Neural cell (in vitro differentiated cells): ENCODE data around the gene TYK2. TPM values are rescaled to one million over a fixed set of nuclear protein-coding genes. Genes with fewer than 3 reads are reported as not detected.

Experiments
- H2AFZ ChIP-seq: fragments of 200-600, 300-800 bp; sonication (generic), shearing (Covaris generic); 2 replicates; pipeline ENCODE4 v1.6.0; 2014; ENCODE audit warnings: low read depth, mild to moderate bottlenecking, antibody characterized with exemption, low read length, moderate library complexity
- H3F3A ChIP-seq: fragments of 200-600 bp; shearing (Covaris generic); 2 replicates; pipeline ENCODE4 v1.6.1; 2016; ENCODE audit warnings: mild to moderate bottlenecking, moderate library complexity, mixed read lengths, antibody characterized with exemption, low read length; ENCODE audit not compliant: insufficient read depth, poor library complexity, severe bottlenecking
- H3K27ac ChIP-seq: fragments of 200-600, 300-800 bp; sonication (generic), shearing (Covaris generic); 2 replicates; pipeline ENCODE4 v1.5.1; 2014; ENCODE audit warnings: mild to moderate bottlenecking, low read length, moderate library complexity
- H3K27me3 ChIP-seq: fragments of 300-800, 200-600 bp; sonication (generic), shearing (Covaris generic); 2 replicates; pipeline ENCODE4 v1.6.0; 2014; ENCODE audit warnings: mild to moderate bottlenecking, low read depth, low read length, moderate library complexity; ENCODE audit not compliant: insufficient read depth
- H3K36me3 ChIP-seq: fragments of 300-800, 200-600 bp; sonication (generic), shearing (Covaris generic); 2 replicates; pipeline ENCODE4 v1.5.1; 2014; ENCODE audit warnings: mild to moderate bottlenecking, antibody characterized with exemption, low read length, moderate library complexity; ENCODE audit not compliant: insufficient read depth
- H3K4me2 ChIP-seq: fragments of 300-800, 200-600 bp; sonication (generic), shearing (Covaris generic); 2 replicates; pipeline ENCODE4 v1.6.0; 2014; ENCODE audit warnings: mild to moderate bottlenecking, low read length
- H3K4me3 ChIP-seq: fragments of 300-800, 200-600 bp; sonication (generic), shearing (Covaris generic); 2 replicates; pipeline ENCODE4 v1.5.1; 2014; ENCODE audit warnings: mild to moderate bottlenecking, low read length, moderate library complexity
- H3K79me2 ChIP-seq: fragments of 200-600 bp; shearing (Covaris generic); replicated peaks from 2 replicates; pipeline ENCODE4 v1.6.0; 2014; ENCODE audit warnings: mild to moderate bottlenecking, low read length, moderate library complexity; ENCODE audit not compliant: insufficient read depth
- H3K9ac ChIP-seq: fragments of 300-800, 200-600 bp; sonication (generic), shearing (Covaris generic); 2 replicates; pipeline ENCODE4 v1.6.1; 2016; ENCODE audit warnings: mild to moderate bottlenecking, low read length, mixed read lengths
- H3K9me2 ChIP-seq: fragments of 200-600 bp; shearing (Covaris generic); 2 replicates; pipeline ENCODE4 v1.6.1; 2016; ENCODE audit warnings: mild to moderate bottlenecking, low read length, mixed read lengths; ENCODE audit not compliant: insufficient read depth
- H3K9me3 ChIP-seq: fragments of 200-600, 300-800 bp; sonication (generic), shearing (Covaris generic); 2 replicates; pipeline ENCODE4 v1.6.1; 2016; ENCODE audit warnings: mild to moderate bottlenecking, mixed run types, low read length, moderate library complexity, mixed read lengths
- H4K20me1 ChIP-seq: fragments of 200-600 bp; shearing (Covaris generic); 2 replicates; pipeline ENCODE4 v1.6.1; 2016; ENCODE audit warnings: mild to moderate bottlenecking, mixed run types; ENCODE audit not compliant: insufficient read depth
- EZH2 ChIP-seq: fragments of 200-600, 300-800 bp; shearing (Covaris generic), sonication (generic); IDR thresholded peaks from 2 replicates; pipeline ENCODE4 v1.6.1; 2014; ENCODE audit warnings: antibody characterized with exemption, low read length, borderline replicate concordance, mild to moderate bottlenecking; ENCODE audit not compliant: insufficient read depth, poor library complexity, severe bottlenecking
- MXI1 ChIP-seq: fragments of 450-650 bp; conservative IDR thresholded peaks from 2 replicates; pipeline ENCODE4 v1.6.1; 2014; ENCODE audit warnings: antibody characterized with exemption, mild to moderate bottlenecking; ENCODE audit not compliant: poor library complexity, severe bottlenecking
- POLR2AphosphoS5 ChIP-seq: IDR thresholded peaks from 2 replicates; pipeline ENCODE4 v1.6.1; 2012
- RAD21 ChIP-seq: fragments of 450-650 bp; conservative IDR thresholded peaks from 2 replicates; pipeline ENCODE4 v1.6.1; 2014; ENCODE audit warnings: antibody characterized with exemption, mild to moderate bottlenecking, moderate library complexity
- SMC3 ChIP-seq: fragments of 450-650 bp; conservative IDR thresholded peaks from 2 replicates; pipeline ENCODE4 v1.6.1; 2014; ENCODE audit warnings: antibody characterized with exemption, mild to moderate bottlenecking, moderate library complexity; ENCODE audit not compliant: poor library complexity
- TAF1 ChIP-seq: IDR thresholded peaks from 2 replicates; pipeline ENCODE4 v1.6.1; 2012; ENCODE audit warnings: low read depth
- polyA plus RNA-seq: library from polyadenylated mRNA; depleted of rRNA; stranded (reverse); fragments of >200 nt; gene quantifications from 2 replicates; pipeline ENCODE4 v1.2.3, GENCODE V29; 2014
- TF ChIP-seq, protein P1 (sequence below): fragments of 450-650 bp; IDR thresholded peaks from 2 replicates; pipeline ENCODE4 v1.5.1; 2014; ENCODE audit warnings: antibody characterized with exemption, mild to moderate bottlenecking, moderate library complexity; ENCODE audit not compliant: poor library complexity, severe bottlenecking
- TF ChIP-seq, protein P2 (sequence below): IDR thresholded peaks from 2 replicates; pipeline ENCODE4 v1.6.1; 2012; ENCODE audit warnings: borderline replicate concordance

The TYK2 gene
- polyA plus RNA-seq, 1 donor from 2014 or later = 95.8 TPM

DNA sequence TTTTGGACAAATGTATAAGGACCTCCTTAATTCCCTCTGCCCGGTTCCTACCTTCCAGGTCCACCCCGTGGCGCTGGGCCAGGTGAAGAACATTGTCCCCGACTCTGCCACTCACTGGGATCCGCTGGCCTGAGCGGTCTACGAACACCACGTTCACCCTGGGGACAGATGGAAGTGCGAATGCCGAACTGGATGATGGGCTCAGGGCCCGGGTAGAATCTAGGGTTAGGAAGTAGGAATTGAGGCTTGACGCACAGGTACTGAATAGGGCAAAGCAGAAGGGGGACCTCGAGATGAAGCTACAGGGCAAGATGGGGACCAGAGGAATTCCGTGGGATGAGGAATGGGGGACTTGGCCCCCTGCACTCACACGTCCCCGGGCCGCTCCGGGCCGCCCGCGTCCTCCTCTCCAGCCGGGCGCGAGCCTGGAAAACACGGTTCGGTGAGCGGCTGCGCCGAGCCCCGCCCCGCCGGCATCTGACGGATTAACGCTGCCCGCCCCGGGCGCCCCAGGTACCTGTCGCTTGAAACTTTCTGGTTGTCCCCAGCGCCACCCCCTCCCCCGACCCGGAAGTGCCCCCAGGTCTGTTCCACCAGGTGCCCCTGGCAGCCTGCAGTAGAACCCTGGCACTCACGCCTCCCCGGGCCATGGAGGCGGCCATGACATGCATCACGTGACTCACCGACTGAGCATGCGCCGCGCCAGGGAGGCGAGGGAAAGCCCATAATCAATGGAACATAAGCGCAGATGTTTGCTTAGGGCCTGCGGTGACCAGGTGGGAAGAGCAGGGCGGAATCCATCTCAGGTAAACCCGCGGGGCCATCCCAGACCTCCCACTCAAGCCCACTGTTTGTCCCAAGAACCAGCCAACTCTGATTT lies 64.8 kb downstream of the TYK2 start, which contains the start of gene FDX2:
Gene FDX2 (minus strand): TSS at position 681 of the 880 bp plus-strand sequence. CDS start 19 bp downstream, at position 662.
- no peaks in the 10 kb centered on the region for H3K36me3 ChIP-seq
- no peaks in the 10 kb centered on the region for H4K20me1 ChIP-seq
- no peaks in the 10 kb centered on the region for H3K9me3 ChIP-seq
- no peaks in the 10 kb centered on the region for H3K79me2 ChIP-seq
- no peaks in the 10 kb centered on the region for H3F3A ChIP-seq
- H3K4me2 ChIP-seq = peak within 1 kb of the TSS; percentile 38
- H3K4me3 ChIP-seq = peak within 1 kb of the TSS; percentile 88
- H3K9me2 ChIP-seq = no peaks in the 10 kb centered on the region
- no peaks in the 10 kb centered on the region for H3K27me3 ChIP-seq
- TF ChIP-seq, protein P1, sequence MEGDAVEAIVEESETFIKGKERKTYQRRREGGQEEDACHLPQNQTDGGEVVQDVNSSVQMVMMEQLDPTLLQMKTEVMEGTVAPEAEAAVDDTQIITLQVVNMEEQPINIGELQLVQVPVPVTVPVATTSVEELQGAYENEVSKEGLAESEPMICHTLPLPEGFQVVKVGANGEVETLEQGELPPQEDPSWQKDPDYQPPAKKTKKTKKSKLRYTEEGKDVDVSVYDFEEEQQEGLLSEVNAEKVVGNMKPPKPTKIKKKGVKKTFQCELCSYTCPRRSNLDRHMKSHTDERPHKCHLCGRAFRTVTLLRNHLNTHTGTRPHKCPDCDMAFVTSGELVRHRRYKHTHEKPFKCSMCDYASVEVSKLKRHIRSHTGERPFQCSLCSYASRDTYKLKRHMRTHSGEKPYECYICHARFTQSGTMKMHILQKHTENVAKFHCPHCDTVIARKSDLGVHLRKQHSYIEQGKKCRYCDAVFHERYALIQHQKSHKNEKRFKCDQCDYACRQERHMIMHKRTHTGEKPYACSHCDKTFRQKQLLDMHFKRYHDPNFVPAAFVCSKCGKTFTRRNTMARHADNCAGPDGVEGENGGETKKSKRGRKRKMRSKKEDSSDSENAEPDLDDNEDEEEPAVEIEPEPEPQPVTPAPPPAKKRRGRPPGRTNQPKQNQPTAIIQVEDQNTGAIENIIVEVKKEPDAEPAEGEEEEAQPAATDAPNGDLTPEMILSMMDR = no peak
- TF ChIP-seq, protein P2, sequence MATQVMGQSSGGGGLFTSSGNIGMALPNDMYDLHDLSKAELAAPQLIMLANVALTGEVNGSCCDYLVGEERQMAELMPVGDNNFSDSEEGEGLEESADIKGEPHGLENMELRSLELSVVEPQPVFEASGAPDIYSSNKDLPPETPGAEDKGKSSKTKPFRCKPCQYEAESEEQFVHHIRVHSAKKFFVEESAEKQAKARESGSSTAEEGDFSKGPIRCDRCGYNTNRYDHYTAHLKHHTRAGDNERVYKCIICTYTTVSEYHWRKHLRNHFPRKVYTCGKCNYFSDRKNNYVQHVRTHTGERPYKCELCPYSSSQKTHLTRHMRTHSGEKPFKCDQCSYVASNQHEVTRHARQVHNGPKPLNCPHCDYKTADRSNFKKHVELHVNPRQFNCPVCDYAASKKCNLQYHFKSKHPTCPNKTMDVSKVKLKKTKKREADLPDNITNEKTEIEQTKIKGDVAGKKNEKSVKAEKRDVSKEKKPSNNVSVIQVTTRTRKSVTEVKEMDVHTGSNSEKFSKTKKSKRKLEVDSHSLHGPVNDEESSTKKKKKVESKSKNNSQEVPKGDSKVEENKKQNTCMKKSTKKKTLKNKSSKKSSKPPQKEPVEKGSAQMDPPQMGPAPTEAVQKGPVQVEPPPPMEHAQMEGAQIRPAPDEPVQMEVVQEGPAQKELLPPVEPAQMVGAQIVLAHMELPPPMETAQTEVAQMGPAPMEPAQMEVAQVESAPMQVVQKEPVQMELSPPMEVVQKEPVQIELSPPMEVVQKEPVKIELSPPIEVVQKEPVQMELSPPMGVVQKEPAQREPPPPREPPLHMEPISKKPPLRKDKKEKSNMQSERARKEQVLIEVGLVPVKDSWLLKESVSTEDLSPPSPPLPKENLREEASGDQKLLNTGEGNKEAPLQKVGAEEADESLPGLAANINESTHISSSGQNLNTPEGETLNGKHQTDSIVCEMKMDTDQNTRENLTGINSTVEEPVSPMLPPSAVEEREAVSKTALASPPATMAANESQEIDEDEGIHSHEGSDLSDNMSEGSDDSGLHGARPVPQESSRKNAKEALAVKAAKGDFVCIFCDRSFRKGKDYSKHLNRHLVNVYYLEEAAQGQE = no peak
- no peak for TF ChIP-seq RAD21
- peak; percentile 38 for TF ChIP-seq SMC3
- TF ChIP-seq POLR2AphosphoS5 = peak; percentile 81
- peak; percentile 100 for TF ChIP-seq MXI1
- TF ChIP-seq EZH2 = no peak
- peak within 1 kb of the TSS; percentile 71 for H2AFZ ChIP-seq
- H3K9ac ChIP-seq = peak within 1 kb of the TSS; percentile 62
- H3K27ac ChIP-seq = peak within 1 kb of the TSS; percentile 24

DNA sequence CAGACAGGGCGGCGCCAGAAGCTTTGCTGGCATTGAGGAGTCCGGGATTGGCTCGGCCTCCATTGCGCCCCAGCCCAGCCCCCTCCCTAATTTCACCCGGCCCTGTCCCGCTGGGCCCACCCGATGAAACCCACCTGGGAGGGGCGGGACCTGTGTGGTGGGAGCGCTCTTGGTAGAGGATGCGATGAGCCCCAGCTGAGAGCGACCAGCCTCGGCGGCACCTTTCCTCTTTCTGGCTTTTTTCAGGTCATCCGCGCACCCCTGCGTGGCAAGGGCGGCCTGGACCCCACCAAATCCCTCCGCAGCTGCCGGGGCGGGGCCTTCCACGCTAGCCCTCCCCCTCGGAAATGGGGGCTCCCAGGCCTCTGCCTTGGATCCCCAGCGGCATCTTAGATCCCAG lies 70.9 kb downstream of the TYK2 start, which contains the start of gene ZGLP1:
Gene ZGLP1 (minus strand): TSS at position 393 of the 400 bp plus-strand sequence.
- Histone ChIP-seq H3K79me2 (no peaks in the 10 kb centered on the region), H3K9ac (no peak within 1 kb of the TSS), H3K9me3 (no peaks in the 10 kb centered on the region), H2AFZ (no peak within 1 kb of the TSS), H3K9me2 (no peaks in the 10 kb centered on the region), H3K36me3 (no peaks in the 10 kb centered on the region), H4K20me1 (no peaks in the 10 kb centered on the region), H3F3A (no peaks in the 10 kb centered on the region), H3K27me3 (no peaks in the 10 kb centered on the region), H3K4me3 (no peak within 1 kb of the TSS), H3K27ac (no peak within 1 kb of the TSS), H3K4me2 (no peak within 1 kb of the TSS)
- TF ChIP-seq SMC3 (no peak), TAF1 (no peak), POLR2AphosphoS5 (no peak), MXI1 (no peak), RAD21 (no peak), EZH2 (no peak)
- TF ChIP-seq, protein P1 = no peak
- TF ChIP-seq, protein P2 = no peak
